NCI-H2196 (cell line): ENCODE data around the gene XAB2.
"Not testable (repeated sequence)": the region's sequence is repeated elsewhere in the genome, so short reads cannot be mapped to it uniquely, and the experiment has no call there.

ENCODE experiments used
- DNase-seq: peaks from one replicate; lab custom pipeline; 2025; ENCODE audit not compliant: unreplicated experiment; lab: John Stamatoyannopoulos, UW

XAB2 gene

GRCh38 chr19:7582446-7582845 lies 46.9 kb downstream of the XAB2 start:
- DNase-seq = no peak

DNA sequence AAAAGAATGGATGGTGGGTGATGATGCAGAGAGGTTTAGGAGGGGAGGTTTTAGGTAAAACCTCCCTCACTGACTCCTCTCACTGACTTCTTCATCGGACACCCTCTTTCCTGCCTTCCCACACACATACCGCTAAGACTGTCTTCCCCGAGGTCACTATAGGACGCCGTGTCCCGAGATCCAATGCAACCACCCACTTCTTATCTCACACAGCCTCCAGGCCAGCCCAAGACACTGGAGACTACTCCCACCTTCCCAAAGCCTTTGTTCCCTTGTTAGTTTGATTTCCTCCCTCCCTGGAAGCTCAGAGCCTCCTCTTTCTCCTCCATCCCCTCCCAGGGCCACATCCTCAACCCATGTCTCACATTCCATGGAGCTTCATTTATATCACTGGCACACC lies 50.2 kb downstream of the XAB2 start:
- DNase-seq = no peak

GRCh38 chr19:7578127-7578526 lies 51.2 kb downstream of the XAB2 start:
- no peak for DNase-seq

- not testable (repeated sequence) for DNase-seq
Observed at GRCh38 chr19:7577422-7577821, 51.9 kb downstream of the XAB2 start.

- no peak for DNase-seq
Observed at GRCh38 chr19:7575434-7576040, 53.8 kb downstream of the XAB2 start.

- no peak for DNase-seq
Observed at GRCh38 chr19:7570761-7571160, 58.6 kb downstream of the XAB2 start.
